Transverse colon (tissue), 4 donors: Measurements from ENCODE around the gene PDCD1.

Source experiments
- CTCF ChIP-seq, 5 experiments: fragments of 200-600 bp in 3 of 5; fragments of 450-650 bp in 2 of 5; sonication (generic) in 3 of 5; IDR thresholded peaks; 1 replicate in 2 of 5; 2 replicates in 3 of 5; pipeline ENCODE4 v1.5.1; 2016 to 2017; ENCODE audit warnings: antibody characterized with exemption in 5 of 5, inconsistent platforms in 3 of 5, mild to moderate bottlenecking in 2 of 5, moderate library complexity in 1 of 5
- EP300 ChIP-seq: sonication (generic); formaldehyde crosslinking; IDR thresholded peaks from one replicate; pipeline ENCODE4 v1.6.1; 2017; ENCODE audit warnings: antibody characterized with exemption, low read depth
- POLR2A ChIP-seq: fragments of 450-650 bp; IDR thresholded peaks from one replicate; pipeline ENCODE4 v1.6.1; 2016; ENCODE audit warnings: antibody characterized with exemption, mild to moderate bottlenecking, moderate library complexity
- POLR2AphosphoS5 ChIP-seq, 3 donors: sonication (generic); formaldehyde crosslinking; IDR thresholded peaks; one replicate each; pipeline ENCODE4 v1.6.1; 2016; ENCODE audit warnings: antibody characterized with exemption in 3 of 3

- peak in 3 of 5 experiments; percentile 21 to 34 (median 21) for TF ChIP-seq CTCF (IDR thresholded peaks at IDR 0.05)
- TF ChIP-seq POLR2A = no peak
- TF ChIP-seq POLR2AphosphoS5 (IDR thresholded peaks at IDR 0.05) = peak in 2 of 3 donors; percentile 45 to 57
- TF ChIP-seq EP300 = no peak
Measured at GRCh38 chr2:241844066-241844728, 14.5 kb downstream of the PDCD1 start.
